H1 (cell line): ENCODE measurements around the gene MRPL16.

Experiments
- CBX8 ChIP-seq: fragments of 300-800, 300-1000 bp; sonication (generic); IDR thresholded peaks from 2 replicates; pipeline ENCODE4 v1.7.1; 2016; ENCODE audit warnings: low read depth, low read length, borderline replicate concordance
- GTF2F1 ChIP-seq: IDR thresholded peaks from 2 replicates; pipeline ENCODE4 v1.6.1; 2012; ENCODE audit warnings: low read depth, low read length, improper control_type of control experiment, borderline replicate concordance
- RFX5 ChIP-seq: IDR thresholded peaks from 2 replicates; pipeline ENCODE4 v1.6.1; 2011; ENCODE audit warnings: low read depth, low read length, improper control_type of control experiment, borderline replicate concordance
- TAF1 ChIP-seq: IDR thresholded peaks from 2 replicates; pipeline ENCODE4 v1.6.1; 2011; ENCODE audit warnings: mild to moderate bottlenecking, low read depth, low read length
- TF ChIP-seq, protein P1 (sequence below): IDR thresholded peaks from 2 replicates; pipeline ENCODE4 v1.6.1; 2012; ENCODE audit warnings: inconsistent platforms
- TF ChIP-seq, protein P2 (sequence below): IDR thresholded peaks from 2 replicates; pipeline ENCODE4 v1.6.1; 2012; ENCODE audit warnings: low read length, inconsistent platforms

DNA sequence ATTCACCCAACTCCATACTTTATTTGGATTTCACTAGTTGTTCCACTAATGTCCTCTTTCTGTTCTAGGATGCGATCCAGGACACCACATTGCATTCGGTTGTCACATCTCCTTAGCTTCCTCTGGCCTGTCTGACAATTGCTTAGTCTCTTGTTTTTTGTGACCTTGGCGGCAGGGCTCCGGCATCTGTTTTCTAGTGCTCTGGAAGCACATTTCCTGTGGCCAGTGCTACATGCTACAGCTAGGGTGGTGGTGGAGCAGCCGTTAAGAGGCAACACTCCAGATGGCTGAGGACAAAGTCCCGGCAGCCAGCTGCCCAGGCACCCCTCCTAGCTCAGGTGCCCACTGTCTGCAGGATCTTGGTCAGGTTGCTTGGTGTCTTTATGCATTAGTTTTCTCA lies 48.6 kb downstream of the MRPL16 start:
- TF ChIP-seq, protein P1, sequence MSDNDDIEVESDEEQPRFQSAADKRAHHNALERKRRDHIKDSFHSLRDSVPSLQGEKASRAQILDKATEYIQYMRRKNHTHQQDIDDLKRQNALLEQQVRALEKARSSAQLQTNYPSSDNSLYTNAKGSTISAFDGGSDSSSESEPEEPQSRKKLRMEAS: no peak
- TF ChIP-seq GTF2F1 (no peak), RFX5 (no peak), CBX8 (no peak), TAF1 (no peak)
- TF ChIP-seq, protein P2, sequence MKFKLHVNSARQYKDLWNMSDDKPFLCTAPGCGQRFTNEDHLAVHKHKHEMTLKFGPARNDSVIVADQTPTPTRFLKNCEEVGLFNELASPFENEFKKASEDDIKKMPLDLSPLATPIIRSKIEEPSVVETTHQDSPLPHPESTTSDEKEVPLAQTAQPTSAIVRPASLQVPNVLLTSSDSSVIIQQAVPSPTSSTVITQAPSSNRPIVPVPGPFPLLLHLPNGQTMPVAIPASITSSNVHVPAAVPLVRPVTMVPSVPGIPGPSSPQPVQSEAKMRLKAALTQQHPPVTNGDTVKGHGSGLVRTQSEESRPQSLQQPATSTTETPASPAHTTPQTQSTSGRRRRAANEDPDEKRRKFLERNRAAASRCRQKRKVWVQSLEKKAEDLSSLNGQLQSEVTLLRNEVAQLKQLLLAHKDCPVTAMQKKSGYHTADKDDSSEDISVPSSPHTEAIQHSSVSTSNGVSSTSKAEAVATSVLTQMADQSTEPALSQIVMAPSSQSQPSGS: no peak
